Prostate gland (tissue), 2 donors: ENCODE results near the gene CAPN14. TPM values are rescaled to one million over a fixed set of nuclear protein-coding genes. Genes with fewer than 3 reads are reported as not detected.

Source experiments
- DNase-seq: peaks from one replicate; pipeline ENCODE4 v3.0.0-alpha.2; 2019; ENCODE audit warnings: low spot score
- H3K27ac ChIP-seq, 2 donors: fragments of 200-600 bp; sonication (generic); 2 replicates each; pipeline ENCODE4 v1.5.1; 2017 to 2019
- H3K27me3 ChIP-seq: fragments of 200-600 bp; sonication (generic); replicated peaks from 2 replicates; pipeline ENCODE4 v1.5.1; 2019; ENCODE audit not compliant: insufficient read depth
- H3K36me3 ChIP-seq, 2 donors: fragments of 200-600 bp; sonication (generic); 1 replicate in 1 of 2; 2 replicates in 1 of 2; pipeline versions ENCODE4 v1.5.1 to v1.8.1; 2017 to 2019
- H3K4me1 ChIP-seq: fragments of 200-600 bp; sonication (generic); replicated peaks from 2 replicates; pipeline ENCODE4 v1.5.1; 2019
- H3K4me3 ChIP-seq, 2 donors: fragments of 200-600 bp; sonication (generic); 2 replicates each; pipeline ENCODE4 v1.5.1; 2017 to 2019
- H3K9me3 ChIP-seq: fragments of 200-600 bp; sonication (generic); 2 replicates; pipeline ENCODE4 v1.5.1; 2017
- POLR2A ChIP-seq: fragments of 450-650 bp; IDR thresholded peaks from one replicate; pipeline ENCODE4 v1.6.1; 2016; ENCODE audit warnings: antibody characterized with exemption, mild to moderate bottlenecking
- POLR2AphosphoS5 ChIP-seq: sonication (generic); formaldehyde crosslinking; IDR thresholded peaks from one replicate; pipeline ENCODE4 v1.6.1; 2017; ENCODE audit warnings: antibody characterized with exemption
- WGBS: methylation state at CpG from one replicate; pipeline ENCODE4 v1.1.5; 2018; 5-methylcytosine and 5-hydroxymethylcytosine counted together
- intact Hi-C: fragments of 100-400 bp; cut with DNase I; formaldehyde crosslinking; loops from one replicate; pipeline ENCODE4 v1.14.2; 2022
- total RNA-seq, 2 donors: library from RNA; depleted of rRNA; stranded (reverse); fragments of >200 nt; gene quantifications; one replicate each; pipeline ENCODE4 v1.1.0, GENCODE V29; 2016
- TF ChIP-seq, protein P1 (sequence below), 4 experiments: fragments of 200-600 bp in 2 of 4; fragments of 450-650 bp in 2 of 4; sonication (generic) in 2 of 4; IDR thresholded peaks; 1 replicate in 3 of 4; 2 replicates in 1 of 4; pipeline ENCODE4 v1.5.1; 2016 to 2019; ENCODE audit warnings: antibody characterized with exemption in 4 of 4, mild to moderate bottlenecking in 2 of 4, moderate library complexity in 2 of 4

Gene CAPN14
- total RNA-seq, 2 donors from 2014 or later, result 0.27 to 0.80 TPM

- Histone ChIP-seq H3K4me1 (no peaks in the 10 kb centered on the region), H3K4me3 (no peak overlapping the region), H3K27ac (no peak overlapping the region), H3K27me3 (no peaks in the 10 kb centered on the region), H3K9me3 (no peaks in the 10 kb centered on the region), H3K36me3 (no peaks in the 10 kb centered on the region)
- no peak for TF ChIP-seq POLR2AphosphoS5
- TF ChIP-seq POLR2A, result no peak
- TF ChIP-seq, protein P1, sequence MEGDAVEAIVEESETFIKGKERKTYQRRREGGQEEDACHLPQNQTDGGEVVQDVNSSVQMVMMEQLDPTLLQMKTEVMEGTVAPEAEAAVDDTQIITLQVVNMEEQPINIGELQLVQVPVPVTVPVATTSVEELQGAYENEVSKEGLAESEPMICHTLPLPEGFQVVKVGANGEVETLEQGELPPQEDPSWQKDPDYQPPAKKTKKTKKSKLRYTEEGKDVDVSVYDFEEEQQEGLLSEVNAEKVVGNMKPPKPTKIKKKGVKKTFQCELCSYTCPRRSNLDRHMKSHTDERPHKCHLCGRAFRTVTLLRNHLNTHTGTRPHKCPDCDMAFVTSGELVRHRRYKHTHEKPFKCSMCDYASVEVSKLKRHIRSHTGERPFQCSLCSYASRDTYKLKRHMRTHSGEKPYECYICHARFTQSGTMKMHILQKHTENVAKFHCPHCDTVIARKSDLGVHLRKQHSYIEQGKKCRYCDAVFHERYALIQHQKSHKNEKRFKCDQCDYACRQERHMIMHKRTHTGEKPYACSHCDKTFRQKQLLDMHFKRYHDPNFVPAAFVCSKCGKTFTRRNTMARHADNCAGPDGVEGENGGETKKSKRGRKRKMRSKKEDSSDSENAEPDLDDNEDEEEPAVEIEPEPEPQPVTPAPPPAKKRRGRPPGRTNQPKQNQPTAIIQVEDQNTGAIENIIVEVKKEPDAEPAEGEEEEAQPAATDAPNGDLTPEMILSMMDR (IDR thresholded peaks at IDR 0.05), result no peak
- intact Hi-C loops, result no loop called here
- no peak for DNase-seq
- 77% methylated on average over 11 of the region's 11 CpGs for WGBS
Measured at GRCh38 chr2:31219131-31219969, 2.0 kb upstream of the CAPN14 start.

DNA sequence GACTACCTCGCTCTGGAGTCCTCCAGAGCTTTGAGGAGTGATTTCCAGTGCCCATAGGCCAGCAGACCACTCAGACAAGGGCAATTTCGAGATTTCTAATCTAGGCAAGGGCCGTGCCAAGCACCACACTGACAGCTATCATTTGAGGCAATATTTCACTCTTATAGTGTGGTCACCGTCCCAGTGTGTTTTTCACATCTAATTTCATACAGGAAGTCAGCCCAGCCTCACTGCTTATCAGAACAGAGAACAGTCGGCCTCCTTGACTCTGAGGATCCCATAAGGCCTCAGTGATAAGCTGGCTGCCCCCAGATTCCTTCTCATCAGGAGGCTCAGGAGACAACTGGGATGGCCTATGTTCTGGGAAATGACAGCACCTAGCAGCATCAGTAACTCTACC lies 581 bp downstream of the CAPN14 start:
- WGBS, result 87% methylated on average over 5 of the region's 5 CpGs
- intact Hi-C loops, result no loop called here
- no peaks in the 10 kb centered on the region for H3K9me3 ChIP-seq
- no peaks in the 10 kb centered on the region for H3K27me3 ChIP-seq
- no peak for DNase-seq
- no peak for TF ChIP-seq POLR2AphosphoS5
- TF ChIP-seq, protein P1 (IDR thresholded peaks at IDR 0.05), result no peak
- H3K27ac ChIP-seq, result no peak overlapping the region
- H3K4me1 ChIP-seq, result no peaks in the 10 kb centered on the region
- no peak overlapping the region for H3K4me3 ChIP-seq
- H3K36me3 ChIP-seq, result no peaks in the 10 kb centered on the region

DNA sequence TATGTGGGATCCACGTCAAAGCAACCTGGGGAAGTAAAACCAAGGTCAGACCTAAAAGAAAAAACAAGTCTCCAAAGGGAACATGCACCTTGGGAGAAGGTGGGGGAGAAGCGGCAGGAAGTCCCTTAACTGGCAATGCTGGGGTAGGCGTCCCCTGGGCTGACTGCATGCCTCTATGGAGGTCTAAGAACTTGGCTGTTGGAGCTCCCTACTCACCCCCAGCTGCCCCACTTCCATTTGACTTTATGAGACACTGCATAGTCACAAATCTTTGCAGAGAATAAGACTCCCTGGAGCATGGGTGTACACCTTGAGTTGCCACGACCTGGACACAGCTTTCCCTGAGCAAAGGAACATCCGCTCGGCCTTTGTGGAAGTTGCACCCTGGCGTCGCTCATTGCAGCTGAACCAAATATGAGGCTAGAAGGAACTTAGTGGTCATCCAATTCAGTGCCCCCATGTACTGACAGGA lies 2.8 kb downstream of the CAPN14 start:
- no peaks in the 10 kb centered on the region for H3K9me3 ChIP-seq
- no peak overlapping the region for H3K4me3 ChIP-seq
- DNase-seq, result no peak
- H3K27ac ChIP-seq, result no peak overlapping the region
- no peaks in the 10 kb centered on the region for H3K36me3 ChIP-seq
- no peak for TF ChIP-seq POLR2AphosphoS5
- intact Hi-C loops, result no loop called here
- no peaks in the 10 kb centered on the region for H3K27me3 ChIP-seq
- WGBS, result 92% methylated on average over 8 of the region's 8 CpGs
- H3K4me1 ChIP-seq, result no peaks in the 10 kb centered on the region

DNA sequence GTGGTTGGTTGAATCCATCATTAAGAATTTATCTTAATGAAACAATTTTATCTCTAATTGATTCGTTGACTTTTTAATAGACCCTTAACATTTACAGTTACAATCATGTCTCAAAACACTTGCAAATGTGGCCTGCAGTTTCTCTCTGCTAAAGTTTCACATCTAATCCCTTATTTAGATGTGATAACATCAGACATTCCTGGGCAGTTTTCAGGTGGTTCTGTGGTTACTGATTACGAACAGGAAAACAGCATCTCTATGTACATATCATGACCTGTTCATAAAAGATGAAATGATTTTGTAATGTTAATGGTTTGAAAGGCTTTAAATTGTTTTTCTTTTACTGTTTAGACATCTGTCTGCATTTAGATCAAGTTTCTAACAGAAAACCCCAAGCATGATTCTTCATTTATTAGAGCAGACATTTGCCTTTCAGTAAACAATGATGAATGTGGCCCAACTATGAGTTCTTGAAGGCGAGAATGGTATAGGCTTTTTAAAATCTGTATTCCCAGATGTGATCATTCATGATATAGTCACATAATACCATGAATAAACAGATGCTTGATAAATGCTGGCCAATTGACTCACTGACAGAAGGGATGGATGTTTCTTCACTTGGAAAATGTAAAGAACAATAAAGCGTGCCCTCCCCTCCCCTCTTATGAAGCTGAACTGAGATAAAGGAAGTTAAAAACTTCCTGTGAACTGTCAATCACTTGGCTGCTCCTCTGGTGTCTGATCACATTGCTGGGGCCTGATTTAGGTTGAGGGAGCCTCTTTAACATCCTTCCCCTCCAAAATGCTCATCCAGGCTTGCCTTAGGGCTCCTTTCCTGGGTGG lies 3.5 kb downstream of the CAPN14 start:
- no peak overlapping the region for H3K4me3 ChIP-seq
- no peak for TF ChIP-seq POLR2AphosphoS5
- TF ChIP-seq POLR2A, result no peak
- TF ChIP-seq, protein P1 (IDR thresholded peaks at IDR 0.05), result no peak
- WGBS, result 32% methylated on average over 4 of the region's 4 CpGs
- H3K4me1 ChIP-seq, result no peaks in the 10 kb centered on the region
- no peak overlapping the region for H3K27ac ChIP-seq
- H3K9me3 ChIP-seq, result no peaks in the 10 kb centered on the region
- H3K36me3 ChIP-seq, result no peaks in the 10 kb centered on the region
- no peaks in the 10 kb centered on the region for H3K27me3 ChIP-seq
- intact Hi-C loops, result no loop called here
- DNase-seq, result no peak
